ENCODE measurements around the gene URB1. TPM values are rescaled to one million over a fixed set of nuclear protein-coding genes. Genes with fewer than 3 reads are reported as not detected.

The URB1 gene
- polyA plus RNA-seq, 1 donor (not counting 4 experiments of a cell fraction or from before 2014, with no cell fraction given) = 9.0 TPM

DNA sequence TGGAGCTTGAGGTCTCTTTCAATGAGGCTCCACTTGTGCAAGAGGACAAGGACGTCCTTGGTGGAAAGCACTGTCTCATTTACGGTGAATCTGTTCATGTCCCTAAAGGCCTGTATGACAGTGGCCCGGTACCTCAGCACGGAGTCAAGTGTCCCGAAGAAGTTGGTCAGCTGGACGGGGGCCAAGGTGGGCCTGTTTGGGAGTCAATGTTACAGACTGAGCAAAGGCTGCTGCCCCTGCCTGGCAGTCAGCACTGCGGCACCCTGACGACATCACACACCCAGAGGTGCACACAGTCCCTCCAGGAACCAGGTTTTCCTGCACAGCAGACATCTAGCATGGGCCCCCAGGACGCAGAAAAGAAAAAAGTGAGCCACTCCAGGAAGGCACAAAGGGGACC, 75.1 kb downstream of the URB1 start:
- TF ChIP-seq, protein P1, sequence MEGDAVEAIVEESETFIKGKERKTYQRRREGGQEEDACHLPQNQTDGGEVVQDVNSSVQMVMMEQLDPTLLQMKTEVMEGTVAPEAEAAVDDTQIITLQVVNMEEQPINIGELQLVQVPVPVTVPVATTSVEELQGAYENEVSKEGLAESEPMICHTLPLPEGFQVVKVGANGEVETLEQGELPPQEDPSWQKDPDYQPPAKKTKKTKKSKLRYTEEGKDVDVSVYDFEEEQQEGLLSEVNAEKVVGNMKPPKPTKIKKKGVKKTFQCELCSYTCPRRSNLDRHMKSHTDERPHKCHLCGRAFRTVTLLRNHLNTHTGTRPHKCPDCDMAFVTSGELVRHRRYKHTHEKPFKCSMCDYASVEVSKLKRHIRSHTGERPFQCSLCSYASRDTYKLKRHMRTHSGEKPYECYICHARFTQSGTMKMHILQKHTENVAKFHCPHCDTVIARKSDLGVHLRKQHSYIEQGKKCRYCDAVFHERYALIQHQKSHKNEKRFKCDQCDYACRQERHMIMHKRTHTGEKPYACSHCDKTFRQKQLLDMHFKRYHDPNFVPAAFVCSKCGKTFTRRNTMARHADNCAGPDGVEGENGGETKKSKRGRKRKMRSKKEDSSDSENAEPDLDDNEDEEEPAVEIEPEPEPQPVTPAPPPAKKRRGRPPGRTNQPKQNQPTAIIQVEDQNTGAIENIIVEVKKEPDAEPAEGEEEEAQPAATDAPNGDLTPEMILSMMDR (optimal IDR thresholded peaks at IDR 0.05 in 1 of 3, IDR thresholded peaks at IDR 0.05 in 1 of 3, conservative IDR thresholded peaks at IDR 0.05 in 1 of 3; ENCODE audit: extremely low read depth in 1 of 3, insufficient read depth in 2 of 3, low read length in 3 of 3) = no peak
- TF ChIP-seq EZH2 (IDR thresholded peaks at IDR 0.05; ENCODE audit: low read length) = no peak
- Histone ChIP-seq H3K9me3 (ENCODE audit: control insufficient read depth, low read depth, low read length) (no peaks in the 10 kb centered on the region), H3K9ac (ENCODE audit: control insufficient read depth, extremely low read depth, insufficient read depth, low read length) (no peak overlapping the region), H3K36me3 (ENCODE audit: control insufficient read depth in 2 of 2, extremely low read depth in 1 of 2, insufficient read depth in 2 of 2, low read length in 2 of 2) (peaks cover 49 to 58% of the 10 kb centered on the region in 2 experiments), H3K79me2 (ENCODE audit: control insufficient read depth, insufficient read depth, low read length) (no peaks in the 10 kb centered on the region), H2AFZ (ENCODE audit: control insufficient read depth, low read length) (no peak overlapping the region), H3K4me1 (ENCODE audit: control insufficient read depth, extremely low read depth, insufficient read depth, low read length) (no peaks in the 10 kb centered on the region), H3K4me3 (ENCODE audit: control insufficient read depth in 2 of 3, extremely low read depth in 1 of 3, insufficient read depth in 2 of 3, low read depth in 1 of 3, low read length in 3 of 3) (no peak overlapping the region), H3K9me1 (ENCODE audit: control insufficient read depth, extremely low read depth, insufficient read depth, low read length) (no peaks in the 10 kb centered on the region), H3K27me3 (ENCODE audit: control insufficient read depth, extremely low read depth, insufficient read depth, low read length) (no peaks in the 10 kb centered on the region), H3K27ac (ENCODE audit: control insufficient read depth, insufficient read depth, low read length) (no peak overlapping the region), H3K4me2 (ENCODE audit: control insufficient read depth, extremely low read depth, insufficient read depth, low read depth, low read length) (no peak overlapping the region), H4K20me1 (ENCODE audit: control insufficient read depth, extremely low read depth, insufficient read depth, low read length) (no peaks in the 10 kb centered on the region)
- FAIRE-seq (no peak), DNase-seq (ENCODE audit: low read depth, low spot score) (no peak)
- dilution Hi-C loops (cut with MboI; ENCODE audit: extremely low pct_ligation_motif_present, low sequenced_read_pairs) = no loop called here

GRCh38 chr21:32316361-32317215, 76.2 kb downstream of the URB1 start:
- no peak overlapping the region for H3K4me2 ChIP-seq (ENCODE audit: control insufficient read depth, extremely low read depth, insufficient read depth, low read depth, low read length)
- no peaks in the 10 kb centered on the region for H3K27me3 ChIP-seq (ENCODE audit: control insufficient read depth, extremely low read depth, insufficient read depth, low read length)
- DNase-seq (ENCODE audit: low read depth, low spot score) = no peak
- no peak for TF ChIP-seq EZH2 (IDR thresholded peaks at IDR 0.05; ENCODE audit: low read length)
- TF ChIP-seq, protein P1 (optimal IDR thresholded peaks at IDR 0.05 in 1 of 3, IDR thresholded peaks at IDR 0.05 in 1 of 3, conservative IDR thresholded peaks at IDR 0.05 in 1 of 3; ENCODE audit: extremely low read depth in 1 of 3, insufficient read depth in 2 of 3, low read length in 3 of 3) = no peak
- no peaks in the 10 kb centered on the region for H3K9me1 ChIP-seq (ENCODE audit: control insufficient read depth, extremely low read depth, insufficient read depth, low read length)
- H3K4me3 ChIP-seq (ENCODE audit: control insufficient read depth in 2 of 3, extremely low read depth in 1 of 3, insufficient read depth in 2 of 3, low read depth in 1 of 3, low read length in 3 of 3) = no peak overlapping the region
- H3K9ac ChIP-seq (ENCODE audit: control insufficient read depth, extremely low read depth, insufficient read depth, low read length) = no peak overlapping the region
- no peaks in the 10 kb centered on the region for H4K20me1 ChIP-seq (ENCODE audit: control insufficient read depth, extremely low read depth, insufficient read depth, low read length)
- FAIRE-seq = no peak
- H3K27ac ChIP-seq (ENCODE audit: control insufficient read depth, insufficient read depth, low read length) = no peak overlapping the region
- dilution Hi-C loops (cut with MboI; ENCODE audit: extremely low pct_ligation_motif_present, low sequenced_read_pairs) = no loop called here
- no peaks in the 10 kb centered on the region for H3K79me2 ChIP-seq (ENCODE audit: control insufficient read depth, insufficient read depth, low read length)
- no peaks in the 10 kb centered on the region for H3K9me3 ChIP-seq (ENCODE audit: control insufficient read depth, low read depth, low read length)
- H3K36me3 ChIP-seq (ENCODE audit: control insufficient read depth in 2 of 2, extremely low read depth in 1 of 2, insufficient read depth in 2 of 2, low read length in 2 of 2) = peaks cover 56 to 57% of the 10 kb centered on the region in 2 experiments
- no peaks in the 10 kb centered on the region for H3K4me1 ChIP-seq (ENCODE audit: control insufficient read depth, extremely low read depth, insufficient read depth, low read length)
- H2AFZ ChIP-seq (ENCODE audit: control insufficient read depth, low read length) = no peak overlapping the region

Measured in keratinocyte (primary cell).